Measurements from ENCODE around the gene S100A1. TPM values are rescaled to one million over a fixed set of nuclear protein-coding genes. Genes with fewer than 3 reads are reported as not detected.

Gene S100A1
- polyA plus RNA-seq, 1 of the 3 experiments (the other 2 are of a cell fraction), result 0.18 TPM

GRCh38 chr1:153677718-153678518 is 49.7 kb downstream of the S100A1 start:
- Histone ChIP-seq H3K9me2 (no peaks in the 10 kb centered on the region), H3K4me3 (ENCODE audit: low read depth in 2 of 2, low read length in 1 of 2) (peak overlapping the region; percentile 34 to 44), H3K4me2 (peak overlapping the region; percentile 74), H3K9ac (no peak overlapping the region), H3K9me3 (no peaks in the 10 kb centered on the region), H3K27ac (ENCODE audit: low read depth in 2 of 2, low read length in 1 of 2) (no peak overlapping the region), H3F3A (replicated peaks; ENCODE audit: insufficient read depth) (peaks cover 10% of the 10 kb centered on the region), H3K36me3 (replicated peaks in 1 of 2; ENCODE audit: control insufficient read depth in 1 of 2, insufficient read depth in 2 of 2, low read length in 1 of 2) (no peaks in the 10 kb centered on the region), H3K27me3 (ENCODE audit: insufficient read depth) (peaks cover 30% of the 10 kb centered on the region), H3K79me2 (ENCODE audit: insufficient read depth) (no peaks in the 10 kb centered on the region), H3K4me1 (ENCODE audit: control insufficient read depth in 1 of 2, insufficient read depth in 2 of 2, low read depth in 1 of 2, low read length in 1 of 2) (peaks cover 0 to 15% of the 10 kb centered on the region in 2 experiments; a peak in 1 of 4 replicates), H4K20me1 (ENCODE audit: insufficient read depth) (no peaks in the 10 kb centered on the region), H2AFZ (ENCODE audit: low read depth) (0 out of 2 replicates have a peak overlapping the region, but pooled peaks have one; percentile 79)
- no peak for TF ChIP-seq MXI1 (IDR thresholded peaks at IDR 0.05; ENCODE audit: low read depth, low read length)
- no peak for TF ChIP-seq NRF1 (IDR thresholded peaks at IDR 0.05; ENCODE audit: low read depth, low read length)
- no peak for TF ChIP-seq FOXJ3 (CRISPR knock-in tag; IDR thresholded peaks at IDR 0.05)
- TF ChIP-seq SIN3A (IDR thresholded peaks at IDR 0.05; ENCODE audit: borderline replicate concordance, low read depth, low read length), result no peak
- no peak for TF ChIP-seq NFIC (IDR thresholded peaks at IDR 0.05; ENCODE audit: borderline replicate concordance)
- TF ChIP-seq, protein P1, sequence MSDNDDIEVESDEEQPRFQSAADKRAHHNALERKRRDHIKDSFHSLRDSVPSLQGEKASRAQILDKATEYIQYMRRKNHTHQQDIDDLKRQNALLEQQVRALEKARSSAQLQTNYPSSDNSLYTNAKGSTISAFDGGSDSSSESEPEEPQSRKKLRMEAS (IDR thresholded peaks at IDR 0.05; ENCODE audit: low read depth), result no peak
- TF ChIP-seq POLR2AphosphoS5 (IDR thresholded peaks at IDR 0.05; ENCODE audit: low read depth, low read length), result no peak
- no peak for TF ChIP-seq ELF1 (IDR thresholded peaks at IDR 0.05)
- TF ChIP-seq FOSL2 (IDR thresholded peaks at IDR 0.05; ENCODE audit: borderline replicate concordance, low read depth), result no peak
- no peak for TF ChIP-seq TCF12 (IDR thresholded peaks at IDR 0.05)
- peak; percentile 82 for TF ChIP-seq SMC3 (IDR thresholded peaks at IDR 0.05; ENCODE audit: low read depth, low read length)
- no peak for TF ChIP-seq FOXM1 (IDR thresholded peaks at IDR 0.05; ENCODE audit: low read depth)
- no peak for TF ChIP-seq EP300 (IDR thresholded peaks at IDR 0.05; ENCODE audit: borderline replicate concordance in 1 of 2, low read depth in 1 of 2, low read length in 1 of 2)
- no peak for TF ChIP-seq USF2 (IDR thresholded peaks at IDR 0.05; ENCODE audit: borderline replicate concordance, low read depth, low read length)
- no peak for TF ChIP-seq IRF3 (IDR thresholded peaks at IDR 0.05; ENCODE audit: low read depth, low read length)
- TF ChIP-seq, protein P2, sequence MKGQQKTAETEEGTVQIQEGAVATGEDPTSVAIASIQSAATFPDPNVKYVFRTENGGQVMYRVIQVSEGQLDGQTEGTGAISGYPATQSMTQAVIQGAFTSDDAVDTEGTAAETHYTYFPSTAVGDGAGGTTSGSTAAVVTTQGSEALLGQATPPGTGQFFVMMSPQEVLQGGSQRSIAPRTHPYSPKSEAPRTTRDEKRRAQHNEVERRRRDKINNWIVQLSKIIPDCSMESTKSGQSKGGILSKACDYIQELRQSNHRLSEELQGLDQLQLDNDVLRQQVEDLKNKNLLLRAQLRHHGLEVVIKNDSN (IDR thresholded peaks at IDR 0.05; ENCODE audit: borderline replicate concordance, low read depth), result no peak
- TF ChIP-seq RFX5 (IDR thresholded peaks at IDR 0.05; ENCODE audit: low read length), result no peak
- TF ChIP-seq RAD21 (IDR thresholded peaks at IDR 0.05; ENCODE audit: low read length), result peak; percentile 90
- TF ChIP-seq, protein P3, sequence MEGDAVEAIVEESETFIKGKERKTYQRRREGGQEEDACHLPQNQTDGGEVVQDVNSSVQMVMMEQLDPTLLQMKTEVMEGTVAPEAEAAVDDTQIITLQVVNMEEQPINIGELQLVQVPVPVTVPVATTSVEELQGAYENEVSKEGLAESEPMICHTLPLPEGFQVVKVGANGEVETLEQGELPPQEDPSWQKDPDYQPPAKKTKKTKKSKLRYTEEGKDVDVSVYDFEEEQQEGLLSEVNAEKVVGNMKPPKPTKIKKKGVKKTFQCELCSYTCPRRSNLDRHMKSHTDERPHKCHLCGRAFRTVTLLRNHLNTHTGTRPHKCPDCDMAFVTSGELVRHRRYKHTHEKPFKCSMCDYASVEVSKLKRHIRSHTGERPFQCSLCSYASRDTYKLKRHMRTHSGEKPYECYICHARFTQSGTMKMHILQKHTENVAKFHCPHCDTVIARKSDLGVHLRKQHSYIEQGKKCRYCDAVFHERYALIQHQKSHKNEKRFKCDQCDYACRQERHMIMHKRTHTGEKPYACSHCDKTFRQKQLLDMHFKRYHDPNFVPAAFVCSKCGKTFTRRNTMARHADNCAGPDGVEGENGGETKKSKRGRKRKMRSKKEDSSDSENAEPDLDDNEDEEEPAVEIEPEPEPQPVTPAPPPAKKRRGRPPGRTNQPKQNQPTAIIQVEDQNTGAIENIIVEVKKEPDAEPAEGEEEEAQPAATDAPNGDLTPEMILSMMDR (IDR thresholded peaks at IDR 0.05), result peak; percentile 96
- no peak for TF ChIP-seq EZH2phosphoT487 (IDR thresholded peaks at IDR 0.05; ENCODE audit: borderline replicate concordance, low read depth)
- no peak for TF ChIP-seq GABPA (IDR thresholded peaks at IDR 0.05; ENCODE audit: low read depth)
- TF ChIP-seq GATA2 (CRISPR knock-in tag; IDR thresholded peaks at IDR 0.05), result no peak
- TF ChIP-seq CHD2 (IDR thresholded peaks at IDR 0.05; ENCODE audit: low read length, partially characterized antibody), result no peak
- POLR2A ChIA-PET, result no interaction called here
- WGBS (ENCODE audit: low lambda C conversion rate), result 6% methylated on average over 29 of the region's 29 CpGs
- DNase-seq, result peak; percentile 86
- CTCF ChIA-PET, result interaction anchor here (0.5 to 6.2 kb wide), 42 partner anchors 9 to 313 kb away, joined by 3 to 156 read pairs (median 6); partner anchors contain the start of genes RAB13, RPS27 and SLC27A3
